ENCODE data around the gene AUTS2. TPM values are rescaled to one million over a fixed set of nuclear protein-coding genes. Genes with fewer than 3 reads are reported as not detected.
A peak's percentile ranks its signal among the peaks of the same experiment; 100 is the strongest.

AUTS2 gene
- total RNA-seq, 3 donors from 2014 or later = 31.5 to 94.3 (median 81.3) TPM

DNA sequence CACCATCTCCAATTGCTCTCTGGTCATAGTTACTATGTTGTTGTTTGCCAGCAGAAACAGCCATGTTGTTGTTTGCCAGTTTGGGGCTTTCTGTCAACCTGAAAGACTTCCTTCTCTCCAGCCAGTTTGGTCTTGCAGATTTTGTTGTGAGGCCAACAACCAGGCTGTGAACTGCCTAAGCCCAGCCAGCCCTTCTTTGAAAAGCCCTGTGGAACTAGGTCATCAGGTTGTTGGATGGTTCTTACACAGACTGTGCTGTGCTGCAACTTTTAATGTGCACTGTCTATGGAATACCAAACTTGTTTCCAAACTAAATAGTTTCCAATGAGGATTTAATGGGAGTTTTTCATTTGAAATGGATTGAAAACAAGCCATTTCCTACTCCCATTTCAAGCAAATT, 940.9 kb downstream of the AUTS2 start:
- TF ChIP-seq POLR2A (IDR thresholded peaks at IDR 0.05) (no peak), POLR2AphosphoS5 (IDR thresholded peaks at IDR 0.05) (no peak), CTCF (IDR thresholded peaks at IDR 0.05) (no peak)
- no peaks in the 10 kb centered on the region for H3K4me1 ChIP-seq
- no peaks in the 10 kb centered on the region for H3K27me3 ChIP-seq
- intact Hi-C loops (cut with DNase I; ENCODE audit: low total_unique reads) = no loop called here
- peak overlapping the region in 1 of 2 donors; percentile 26 for H3K27ac ChIP-seq
- no peak for DNase-seq (ENCODE audit: low spot score in 2 of 2)
- H3K4me3 ChIP-seq = no peak overlapping the region
- H3K36me3 ChIP-seq = no peaks in the 10 kb centered on the region
- H3K9me3 ChIP-seq = no peaks in the 10 kb centered on the region

GRCh38 chr7:70539617-70540016, 941.3 kb downstream of the AUTS2 start:
- TF ChIP-seq POLR2AphosphoS5 (IDR thresholded peaks at IDR 0.05) (no peak), POLR2A (IDR thresholded peaks at IDR 0.05) (no peak), CTCF (IDR thresholded peaks at IDR 0.05) (no peak)
- Histone ChIP-seq H3K27ac (no peak overlapping the region), H3K4me3 (no peak overlapping the region), H3K9me3 (no peaks in the 10 kb centered on the region), H3K36me3 (no peaks in the 10 kb centered on the region), H3K27me3 (no peaks in the 10 kb centered on the region), H3K4me1 (no peaks in the 10 kb centered on the region)
- DNase-seq (ENCODE audit: low spot score in 2 of 2) = no peak
- intact Hi-C loops (cut with DNase I; ENCODE audit: low total_unique reads) = no loop called here

DNA sequence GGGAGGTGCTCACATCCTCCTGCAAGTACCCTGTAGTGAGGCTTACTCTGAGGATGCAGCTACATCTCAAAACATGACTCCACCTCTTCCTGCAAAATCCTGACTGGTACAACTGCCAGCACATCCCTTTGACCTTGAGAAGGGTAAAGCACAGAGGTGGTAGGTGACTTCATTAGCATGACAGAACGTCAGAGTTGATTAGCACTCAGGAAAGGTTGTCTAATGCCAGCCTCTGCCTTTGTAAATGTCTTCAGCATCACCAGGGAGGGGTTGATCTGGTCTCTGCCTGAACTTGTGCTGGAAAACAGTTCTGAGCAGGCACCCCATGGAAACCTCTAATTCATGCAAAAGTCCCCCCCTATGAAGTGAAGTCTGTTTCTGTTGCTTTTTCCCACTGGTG, 942.4 kb downstream of the AUTS2 start:
- no peaks in the 10 kb centered on the region for H3K4me1 ChIP-seq
- H3K27ac ChIP-seq = no peak overlapping the region
- no peak for DNase-seq (ENCODE audit: low spot score in 2 of 2)
- no peaks in the 10 kb centered on the region for H3K36me3 ChIP-seq
- intact Hi-C loops (cut with DNase I; ENCODE audit: low total_unique reads) = no loop called here
- H3K27me3 ChIP-seq = no peaks in the 10 kb centered on the region
- no peaks in the 10 kb centered on the region for H3K9me3 ChIP-seq
- H3K4me3 ChIP-seq = no peak overlapping the region
- TF ChIP-seq POLR2A (IDR thresholded peaks at IDR 0.05) (no peak), POLR2AphosphoS5 (IDR thresholded peaks at IDR 0.05) (no peak), CTCF (IDR thresholded peaks at IDR 0.05) (no peak)

- Histone ChIP-seq H3K27me3 (no peaks in the 10 kb centered on the region), H3K4me3 (no peak overlapping the region), H3K9me3 (no peaks in the 10 kb centered on the region), H3K27ac (no peak overlapping the region), H3K36me3 (no peaks in the 10 kb centered on the region), H3K4me1 (no peaks in the 10 kb centered on the region)
- intact Hi-C loops (cut with DNase I; ENCODE audit: low total_unique reads) = no loop called here
- DNase-seq (ENCODE audit: low spot score in 2 of 2) = no peak
- TF ChIP-seq POLR2A (IDR thresholded peaks at IDR 0.05) = no peak
- no peak for TF ChIP-seq CTCF (IDR thresholded peaks at IDR 0.05)
- TF ChIP-seq POLR2AphosphoS5 (IDR thresholded peaks at IDR 0.05) = no peak
These were observed 944.6 kb downstream of the AUTS2 start for GRCh38 chr7:70542750-70543376.

DNA sequence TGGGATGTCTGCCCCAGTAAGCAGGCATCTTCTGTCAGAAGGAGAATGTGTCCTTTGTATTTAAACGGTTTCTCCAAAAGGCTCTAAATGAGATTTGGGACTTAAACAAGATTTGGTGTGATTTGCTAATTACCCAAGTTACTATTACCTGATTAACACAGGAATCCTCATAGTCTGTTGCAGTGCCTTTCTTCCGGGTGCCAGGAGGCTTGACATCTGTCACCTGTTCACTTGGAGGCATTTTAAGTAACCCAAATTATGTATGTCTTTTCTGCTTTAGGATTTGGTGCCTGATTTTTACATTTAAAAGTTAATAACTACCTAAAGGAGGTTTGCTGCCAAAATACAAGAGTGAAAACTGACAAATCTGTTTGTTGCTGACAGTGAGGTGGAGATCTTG, 945.7 kb downstream of the AUTS2 start:
- intact Hi-C loops (cut with DNase I; ENCODE audit: low total_unique reads) = no loop called here

More for the DNA sequence above, 945.7 kb downstream of the AUTS2 start:
- no peaks in the 10 kb centered on the region for H3K27me3 ChIP-seq
- no peak overlapping the region for H3K27ac ChIP-seq
- no peaks in the 10 kb centered on the region for H3K4me1 ChIP-seq
- no peaks in the 10 kb centered on the region for H3K36me3 ChIP-seq
- no peaks in the 10 kb centered on the region for H3K9me3 ChIP-seq
- TF ChIP-seq POLR2AphosphoS5 (IDR thresholded peaks at IDR 0.05) (no peak), CTCF (IDR thresholded peaks at IDR 0.05) (no peak), POLR2A (IDR thresholded peaks at IDR 0.05) (no peak)
- H3K4me3 ChIP-seq = no peak overlapping the region
- DNase-seq (ENCODE audit: low spot score in 2 of 2) = no peak

Measured in breast epithelium (tissue), 4 donors.